Calu3 (cell line): Measurements from ENCODE around the gene C16orf96. TPM values are rescaled to one million over a fixed set of nuclear protein-coding genes. Genes with fewer than 3 reads are reported as not detected.

ENCODE experiments used
- BruUV-seq: library from RNA; stranded (reverse); fragments of 400-500 nt; replicated peaks from 2 replicates; lab custom pipeline; 2021; lab: Mats Ljungman, UMichigan
- CTCF ChIA-PET: fragments of 300-600 bp; sonication (Branson Sonifier 250); formaldehyde crosslinking; loops from one replicate; lab custom pipeline; 2022; ENCODE audit warnings: antibody characterized with exemption; lab: Charles Lee
- DNase-seq: peaks from one replicate; pipeline ENCODE4 v3.0.0; 2022
- H3K27ac Mint-ChIP-seq: one replicate; pipeline ENCODE4 v1.8.0; 2022; ENCODE audit warnings: mixed read lengths; ENCODE audit not compliant: unreplicated experiment
- H3K27me3 Mint-ChIP-seq: one replicate; pipeline ENCODE4 v1.8.0; 2022; ENCODE audit warnings: mixed read lengths; ENCODE audit not compliant: unreplicated experiment
- H3K36me3 Mint-ChIP-seq: one replicate; pipeline ENCODE4 v1.8.0; 2022; ENCODE audit warnings: mild to moderate bottlenecking, moderate library complexity, mixed read lengths; ENCODE audit not compliant: insufficient read depth, unreplicated experiment
- H3K4me1 Mint-ChIP-seq: one replicate; pipeline ENCODE4 v1.8.0; 2022; ENCODE audit warnings: mild to moderate bottlenecking, low read depth, mixed read lengths; ENCODE audit not compliant: unreplicated experiment
- H3K4me3 Mint-ChIP-seq: one replicate; pipeline ENCODE4 v1.8.0; 2022; ENCODE audit warnings: mild to moderate bottlenecking, low read depth, moderate library complexity, mixed read lengths; ENCODE audit not compliant: unreplicated experiment
- H3K9me3 Mint-ChIP-seq: one replicate; pipeline ENCODE4 v1.8.0; 2022; ENCODE audit warnings: low read depth, mixed read lengths; ENCODE audit not compliant: unreplicated experiment
- CTCF ChIP-seq: fragments of 200-600 bp; IDR thresholded peaks from one replicate; pipeline ENCODE4 v1.8.0; 2022; ENCODE audit warnings: antibody characterized with exemption; ENCODE audit not compliant: unreplicated experiment
- intact Hi-C: fragments of 100-400 bp; cut with micrococcal nuclease; formaldehyde crosslinking; loops from one replicate; pipeline ENCODE4 v1.10.0; 2022; ENCODE audit not compliant: unreplicated experiment
- total RNA-seq: library from RNA; stranded (reverse); gene quantifications from 2 replicates; pipeline ENCODE4 v1.2.3, GENCODE V29; 2022

The C16orf96 gene
- total RNA-seq, 1 experiment from 2014 or later: not detected

- peaks cover 1% of the 10 kb centered on the region for H3K36me3 Mint-ChIP-seq
- no peaks in the 10 kb centered on the region for H3K4me1 Mint-ChIP-seq
- intact Hi-C loops: no loop called here
- peaks cover 100% of the 10 kb centered on the region for H3K27me3 Mint-ChIP-seq
- TF ChIP-seq CTCF: no peak
- no TSS peak for BruUV-seq
- no peak overlapping the region for H3K4me3 Mint-ChIP-seq
- H3K9me3 Mint-ChIP-seq: no peaks in the 10 kb centered on the region
- no peak for DNase-seq
- H3K27ac Mint-ChIP-seq: no peak overlapping the region
- CTCF ChIA-PET: interaction anchor here (0.7 kb wide), 1 partner anchor 12 kb away, joined by 3 read pairs; no protein-coding TSS in a partner anchor
Measured at GRCh38 chr16:4597174-4597573, 41.0 kb downstream of the C16orf96 start.

- H3K4me3 Mint-ChIP-seq: no peak overlapping the region
- no peaks in the 10 kb centered on the region for H3K4me1 Mint-ChIP-seq
- TF ChIP-seq CTCF: no peak
- peaks cover 96% of the 10 kb centered on the region for H3K27me3 Mint-ChIP-seq
- H3K9me3 Mint-ChIP-seq: no peaks in the 10 kb centered on the region
- intact Hi-C loops: no loop called here
- no peak overlapping the region for H3K27ac Mint-ChIP-seq
- no peak for DNase-seq
- CTCF ChIA-PET: interaction anchor here (0.7 kb wide), 1 partner anchor 142 kb away, joined by 3 read pairs; no protein-coding TSS in a partner anchor
- H3K36me3 Mint-ChIP-seq: peaks cover 7% of the 10 kb centered on the region
- BruUV-seq: no TSS peak
Measured at GRCh38 chr16:4599037-4599436, 42.9 kb downstream of the C16orf96 start.

GRCh38 chr16:4599545-4599944 is 43.4 kb downstream of the C16orf96 start:
- H3K4me1 Mint-ChIP-seq: no peaks in the 10 kb centered on the region
- peaks cover 7% of the 10 kb centered on the region for H3K36me3 Mint-ChIP-seq
- CTCF ChIA-PET: interaction anchor here (0.5 to 0.7 kb wide), 4 partner anchors 14 to 894 kb away, joined by 3 read pairs; no protein-coding TSS in a partner anchor
- H3K4me3 Mint-ChIP-seq: no peak overlapping the region
- no peak for TF ChIP-seq CTCF
- H3K9me3 Mint-ChIP-seq: no peaks in the 10 kb centered on the region
- DNase-seq: no peak
- peaks cover 96% of the 10 kb centered on the region for H3K27me3 Mint-ChIP-seq
- H3K27ac Mint-ChIP-seq: no peak overlapping the region
- intact Hi-C loops: no loop called here
- BruUV-seq: no TSS peak

GRCh38 chr16:4601036-4601863 is 45.1 kb downstream of the C16orf96 start:
- H3K27me3 Mint-ChIP-seq: peaks cover 79% of the 10 kb centered on the region
- peaks cover 15% of the 10 kb centered on the region for H3K36me3 Mint-ChIP-seq
- CTCF ChIA-PET: no interaction called here
- no peak for TF ChIP-seq CTCF
- H3K27ac Mint-ChIP-seq: no peak overlapping the region
- intact Hi-C loops: no loop called here
- BruUV-seq: no TSS peak
- H3K4me1 Mint-ChIP-seq: no peaks in the 10 kb centered on the region
- H3K9me3 Mint-ChIP-seq: no peaks in the 10 kb centered on the region
- H3K4me3 Mint-ChIP-seq: no peak overlapping the region
- no peak for DNase-seq
